IgD-negative memory B cell (primary cell): ENCODE results near the gene PTGS1. TPM values are rescaled to one million over a fixed set of nuclear protein-coding genes. Genes with fewer than 3 reads are reported as not detected.
"Not testable (repeated sequence)": the region's sequence is repeated elsewhere in the genome, so short reads cannot be mapped to it uniquely, and the experiment has no call there.

ENCODE experiments used
- H3K27ac Mint-ChIP-seq, 3 donors: one replicate each; pipeline ENCODE4 v1.8.0; 2020 to 2022; ENCODE audit warnings: mild to moderate bottlenecking in 3 of 3, mixed read lengths in 3 of 3, moderate library complexity in 1 of 3
- H3K27me3 Mint-ChIP-seq: one replicate; pipeline ENCODE4 v1.8.0; 2021; ENCODE audit warnings: mixed read lengths
- H3K36me3 Mint-ChIP-seq: one replicate; pipeline ENCODE4 v1.8.0; 2020; ENCODE audit warnings: mild to moderate bottlenecking, mixed read lengths
- H3K4me1 Mint-ChIP-seq, 3 donors: one replicate each; pipeline ENCODE4 v1.8.0; 2020 to 2022; ENCODE audit warnings: mixed read lengths in 3 of 3, mild to moderate bottlenecking in 1 of 3
- H3K4me3 Mint-ChIP-seq, 4 donors: one replicate each; pipeline ENCODE4 v1.8.0; 2020 to 2022; ENCODE audit warnings: mild to moderate bottlenecking in 4 of 4, mixed read lengths in 4 of 4, moderate library complexity in 3 of 4
- H3K9me3 Mint-ChIP-seq, 3 donors: one replicate each; pipeline ENCODE4 v1.8.0; 2020 to 2021; ENCODE audit warnings: mixed read lengths in 3 of 3, mild to moderate bottlenecking in 1 of 3
- polyA plus RNA-seq: library from polyadenylated mRNA; unstranded; fragments of 300-500 nt; fragmentation: Illumina TruSeq; gene quantifications from one replicate; pipeline ENCODE4 v1.2.3, GENCODE V29; 2021

Gene PTGS1
- polyA plus RNA-seq, 1 donor from 2014 or later, result 17.5 TPM

DNA sequence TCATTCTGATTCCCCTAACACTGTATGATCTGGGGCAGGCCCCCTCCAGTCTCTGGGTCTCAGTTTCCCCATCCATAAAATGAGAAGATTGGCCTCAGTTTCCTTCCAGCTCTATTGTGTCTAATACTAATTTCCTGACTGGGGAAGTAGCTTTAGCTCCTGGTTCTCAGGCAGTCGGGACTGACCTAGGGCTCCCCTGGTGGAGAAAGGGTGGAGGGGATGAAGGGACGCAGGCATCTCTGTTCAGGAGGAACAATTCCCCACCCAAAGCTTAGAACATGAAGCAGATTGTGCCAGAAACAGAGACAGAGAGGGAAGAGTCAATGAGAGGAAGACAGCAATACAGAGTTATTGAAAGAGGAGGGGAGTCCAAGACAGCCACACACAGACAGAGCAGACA is 14.2 kb upstream of the PTGS1 start:
- Mint-ChIP-seq H3K27me3 (peaks cover 3% of the 10 kb centered on the region), H3K9me3 (peaks cover 5 to 17% (median 11%) of the 10 kb centered on the region in 3 donors), H3K36me3 (peaks cover 2% of the 10 kb centered on the region), H3K4me1 (no peaks in the 10 kb centered on the region), H3K4me3 (peak overlapping the region in 1 of 4 donors; percentile 39), H3K27ac (no peak overlapping the region)

DNA sequence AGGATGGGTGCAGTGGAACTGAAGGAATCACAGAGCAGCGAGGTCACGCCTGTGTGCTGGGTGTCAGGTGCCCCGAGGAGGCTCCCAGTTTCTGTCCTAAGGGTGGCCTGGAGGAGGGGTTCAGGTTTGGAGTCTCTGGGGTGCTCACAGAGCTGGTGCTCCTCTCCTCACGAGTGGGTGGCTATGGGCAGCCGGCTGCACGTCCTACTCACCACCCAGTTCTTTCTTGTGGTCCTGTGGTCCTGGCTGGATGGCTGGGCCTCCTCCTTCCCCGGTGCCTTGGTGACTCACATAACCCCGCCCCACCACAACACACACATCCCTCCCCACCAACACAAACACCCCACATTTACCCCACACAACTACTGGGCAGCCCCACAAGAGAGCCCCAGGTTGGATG is 9.9 kb upstream of the PTGS1 start:
- Mint-ChIP-seq H3K36me3 (peaks cover under 1% of the 10 kb centered on the region), H3K4me3 (no peak overlapping the region), H3K27ac (no peak overlapping the region), H3K4me1 (no peaks in the 10 kb centered on the region), H3K9me3 (peaks cover 5 to 12% (median 6%) of the 10 kb centered on the region in 3 donors), H3K27me3 (no peaks in the 10 kb centered on the region)

DNA sequence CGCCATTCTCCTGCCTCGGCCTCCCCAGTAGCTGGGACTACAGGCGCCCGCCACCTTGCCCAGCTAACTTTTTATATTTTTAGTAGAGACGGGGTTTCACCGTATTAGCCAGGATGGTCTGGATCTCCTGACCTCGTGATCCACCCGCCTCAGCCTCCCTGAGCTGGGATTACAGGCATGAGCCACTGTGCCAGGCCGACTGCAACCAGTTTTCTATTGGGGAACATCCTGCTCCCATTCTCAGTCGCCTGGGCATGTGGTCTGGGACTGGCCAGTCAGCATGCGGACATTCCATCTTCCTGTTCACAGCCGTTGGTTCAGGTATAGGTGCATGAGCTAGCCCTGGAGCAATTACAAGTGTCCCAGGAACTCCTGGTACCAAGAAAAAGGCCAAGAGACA is 7.7 kb upstream of the PTGS1 start:
- H3K9me3 Mint-ChIP-seq, H3K27ac Mint-ChIP-seq, H3K27me3 Mint-ChIP-seq, H3K36me3 Mint-ChIP-seq, H3K4me1 Mint-ChIP-seq, H3K4me3 Mint-ChIP-seq: not testable (repeated sequence)

DNA sequence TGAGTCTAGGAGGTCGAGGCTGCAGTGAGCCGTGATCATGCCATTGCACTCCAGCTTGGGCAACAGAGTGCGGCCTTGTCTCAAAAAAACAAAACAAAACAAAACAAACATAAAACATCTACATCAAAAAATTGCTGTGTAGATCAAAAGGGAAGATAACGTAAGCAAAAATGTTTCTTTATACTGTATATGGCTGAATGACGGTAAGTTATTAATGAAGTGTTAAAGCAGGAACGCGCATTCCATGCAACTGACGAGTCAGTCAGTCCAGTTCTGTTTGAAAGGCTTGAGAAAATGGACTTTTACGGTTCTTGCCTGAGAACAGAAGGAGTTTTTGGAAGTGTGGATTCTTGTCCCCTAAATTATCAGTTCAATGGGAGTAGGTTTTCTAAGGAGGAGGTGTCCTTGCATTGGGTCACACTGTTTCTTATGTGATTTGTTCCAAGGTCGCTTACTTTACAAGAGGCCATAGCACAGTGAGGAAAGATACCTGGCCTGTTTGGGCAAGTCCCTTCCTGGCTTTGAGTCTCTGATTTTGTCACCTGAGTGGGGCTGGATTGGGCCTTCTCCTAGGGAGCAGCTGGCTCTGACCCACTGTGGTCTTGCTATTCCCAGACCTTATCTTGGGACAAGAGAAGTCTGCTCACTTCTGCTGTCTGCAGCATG is 6.6 kb upstream of the PTGS1 start:
- no peaks in the 10 kb centered on the region for H3K4me1 Mint-ChIP-seq
- no peaks in the 10 kb centered on the region for H3K27me3 Mint-ChIP-seq
- H3K4me3 Mint-ChIP-seq, result no peak overlapping the region
- no peak overlapping the region for H3K27ac Mint-ChIP-seq
- peaks cover 0 to under 1% (median 0%) of the 10 kb centered on the region in 3 donors for H3K9me3 Mint-ChIP-seq
- H3K36me3 Mint-ChIP-seq, result no peaks in the 10 kb centered on the region

DNA sequence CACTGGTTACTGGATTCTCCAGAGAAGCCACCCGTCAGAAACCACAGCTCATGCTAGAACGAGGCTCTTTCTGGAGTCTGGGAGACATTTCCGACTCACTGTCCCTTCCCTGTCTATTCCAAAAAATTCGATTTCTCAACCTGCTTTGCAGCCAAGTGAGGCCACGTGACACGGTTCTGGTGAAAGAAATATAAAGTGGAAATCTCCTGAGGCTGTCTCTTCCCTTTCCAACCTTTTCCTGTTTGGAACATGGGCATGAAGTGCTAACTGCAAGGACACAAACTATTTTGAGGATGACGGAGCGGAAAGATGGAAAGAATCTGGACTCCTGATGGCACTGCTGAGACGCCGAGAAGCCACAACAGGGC is 6.1 kb upstream of the PTGS1 start:
- no peak overlapping the region for H3K27ac Mint-ChIP-seq
- no peaks in the 10 kb centered on the region for H3K27me3 Mint-ChIP-seq
- H3K4me3 Mint-ChIP-seq, result no peak overlapping the region
- no peaks in the 10 kb centered on the region for H3K4me1 Mint-ChIP-seq
- no peaks in the 10 kb centered on the region for H3K9me3 Mint-ChIP-seq
- no peaks in the 10 kb centered on the region for H3K36me3 Mint-ChIP-seq

DNA sequence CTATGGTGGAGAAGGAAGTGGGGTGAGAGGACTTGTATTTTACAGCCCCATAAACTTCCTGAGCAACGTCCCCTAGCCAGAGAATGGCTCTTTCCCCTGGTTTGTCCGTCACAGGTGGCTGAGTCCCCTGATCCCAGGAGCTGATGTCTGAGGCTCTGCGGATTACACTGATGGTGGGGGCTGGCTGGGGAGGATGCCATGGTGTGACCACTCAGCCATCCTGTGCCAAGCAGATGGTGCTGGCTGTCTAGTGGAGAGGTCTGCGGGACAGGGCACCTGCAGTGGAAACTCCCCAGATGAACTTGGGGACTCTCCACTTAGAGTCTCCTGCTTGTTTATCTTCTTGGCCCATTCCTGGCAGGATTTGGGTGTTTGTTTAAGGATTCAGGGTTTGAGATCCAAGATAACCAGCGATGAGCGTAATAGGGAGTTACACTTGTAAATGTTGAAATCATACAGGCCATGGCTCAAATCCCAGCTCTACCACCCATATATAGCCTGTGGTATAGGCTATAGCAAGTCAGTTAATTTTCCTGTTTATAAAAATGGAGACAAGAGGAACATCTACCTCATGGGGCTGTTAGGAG is 4.7 kb upstream of the PTGS1 start:
- Mint-ChIP-seq H3K36me3 (no peaks in the 10 kb centered on the region), H3K27ac (no peak overlapping the region), H3K4me1 (peaks cover 6 to 10% (median 8%) of the 10 kb centered on the region in 3 donors), H3K4me3 (no peak overlapping the region), H3K27me3 (no peaks in the 10 kb centered on the region), H3K9me3 (no peaks in the 10 kb centered on the region)

DNA sequence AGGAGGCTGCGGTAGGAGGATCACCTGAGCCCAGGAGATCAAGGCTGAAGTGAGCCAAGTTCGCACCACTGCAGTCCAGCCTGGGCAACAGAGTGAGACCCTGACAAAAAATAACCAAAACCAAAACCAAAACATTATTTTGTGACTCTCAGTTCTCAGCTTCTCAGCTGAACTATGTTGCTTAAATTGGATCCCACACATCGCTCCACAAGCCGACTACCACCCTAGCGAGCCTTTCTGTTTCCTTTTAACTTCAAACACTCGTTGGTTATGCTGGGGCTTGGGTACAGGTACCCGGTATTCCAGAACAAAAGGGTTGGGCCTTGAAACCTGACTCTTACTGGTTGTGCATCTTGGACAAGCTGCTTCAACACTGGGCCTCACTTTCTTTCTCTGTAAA is 3.8 kb upstream of the PTGS1 start:
- no peaks in the 10 kb centered on the region for H3K36me3 Mint-ChIP-seq
- peaks cover 8 to 17% (median 15%) of the 10 kb centered on the region in 3 donors for H3K4me1 Mint-ChIP-seq
- H3K4me3 Mint-ChIP-seq, result peak overlapping the region in 1 of 4 donors; percentile 16
- no peak overlapping the region for H3K27ac Mint-ChIP-seq
- H3K27me3 Mint-ChIP-seq, result no peaks in the 10 kb centered on the region
- no peaks in the 10 kb centered on the region for H3K9me3 Mint-ChIP-seq

DNA sequence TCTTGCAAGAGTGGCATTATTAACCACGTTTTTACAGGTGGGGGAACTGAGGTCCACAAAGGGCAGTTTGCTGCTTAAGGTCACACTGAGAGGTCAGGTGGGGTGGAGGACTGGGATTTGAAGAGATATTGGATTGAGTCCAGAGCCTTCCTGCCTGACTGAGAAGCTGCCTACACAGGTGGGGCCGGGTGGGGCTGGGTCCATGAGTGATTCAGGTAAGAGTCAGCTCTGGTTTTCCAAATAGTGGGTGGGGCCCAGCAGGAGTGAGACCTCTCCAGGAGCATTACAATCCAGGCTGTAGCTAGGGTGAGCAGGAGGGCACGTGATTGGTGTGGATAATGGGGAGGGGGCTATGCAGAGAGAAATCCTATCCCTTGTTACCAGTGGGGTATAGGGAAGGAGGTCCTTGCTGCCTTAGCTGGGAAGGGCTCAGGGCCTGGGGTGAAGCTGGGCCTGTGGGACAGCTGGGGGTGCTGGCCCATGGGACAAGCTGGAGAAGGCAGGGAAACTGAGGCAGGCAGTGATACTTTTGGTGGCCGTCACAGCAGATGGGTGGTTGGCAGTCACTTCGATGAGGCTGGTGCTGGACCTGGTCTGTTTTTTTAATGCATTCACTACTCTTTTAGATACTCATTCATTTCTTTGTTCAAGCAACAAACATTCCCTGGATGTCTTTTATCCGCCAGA is 2.9 kb upstream of the PTGS1 start:
- Mint-ChIP-seq H3K27ac (peak overlapping the region in 1 of 3 donors; percentile 67), H3K36me3 (no peaks in the 10 kb centered on the region), H3K4me1 (peaks cover 11 to 20% (median 15%) of the 10 kb centered on the region in 3 donors), H3K9me3 (no peaks in the 10 kb centered on the region), H3K27me3 (no peaks in the 10 kb centered on the region), H3K4me3 (peak overlapping the region in 2 of 4 donors; percentile 16 to 69)

DNA sequence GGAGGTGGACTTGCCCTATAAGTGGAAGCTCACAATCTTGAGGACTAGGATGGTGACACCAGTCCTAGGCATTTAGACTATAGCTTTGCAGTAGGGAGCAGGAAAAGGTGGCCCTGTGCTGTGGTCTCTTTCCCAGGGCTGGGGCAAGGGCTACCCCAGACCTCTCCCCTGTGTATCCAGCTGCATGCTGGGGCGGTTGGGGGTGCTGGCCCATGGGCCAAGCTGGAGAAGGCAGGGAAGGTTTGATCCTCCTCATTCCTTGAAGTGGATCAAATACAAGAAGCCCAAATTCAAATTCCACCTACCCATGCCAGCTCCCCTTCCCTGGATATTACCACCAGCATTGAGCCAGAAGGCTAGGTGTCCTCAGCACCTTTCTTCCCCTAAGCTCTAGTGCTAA is 2.2 kb upstream of the PTGS1 start:
- Mint-ChIP-seq H3K4me3 (peak overlapping the region in 2 of 4 donors; percentile 16 to 69), H3K4me1 (peaks cover 11 to 24% (median 15%) of the 10 kb centered on the region in 3 donors), H3K9me3 (no peaks in the 10 kb centered on the region), H3K27me3 (no peaks in the 10 kb centered on the region), H3K36me3 (no peaks in the 10 kb centered on the region), H3K27ac (peak overlapping the region in 2 of 3 donors; percentile 15 to 67)

DNA sequence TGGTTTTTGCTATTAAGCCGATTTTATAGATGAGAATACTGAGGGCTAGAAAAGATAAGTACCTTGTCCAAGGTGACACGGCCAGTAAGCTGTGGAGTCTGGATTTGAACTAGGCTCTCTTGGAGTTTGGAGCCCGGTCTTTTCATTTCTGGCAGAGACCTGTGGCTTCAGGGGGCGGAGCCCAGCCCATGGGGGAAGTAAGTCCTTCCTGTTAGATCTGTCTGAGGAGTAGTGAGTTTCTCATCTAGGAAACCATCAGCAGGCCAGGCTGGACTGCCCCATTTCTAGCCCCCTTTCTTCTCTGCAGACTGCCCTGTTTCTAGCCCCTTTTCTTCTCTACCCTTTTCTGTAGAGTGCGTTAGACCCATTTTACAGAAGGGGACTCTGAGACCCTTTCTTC is 521 bp upstream of the PTGS1 start:
- Mint-ChIP-seq H3K4me1 (peaks cover 11 to 26% (median 16%) of the 10 kb centered on the region in 3 donors), H3K36me3 (no peaks in the 10 kb centered on the region), H3K4me3 (peak overlapping the region; percentile 82 to 95 (median 89)), H3K27me3 (no peaks in the 10 kb centered on the region), H3K9me3 (no peaks in the 10 kb centered on the region), H3K27ac (peak overlapping the region in 2 of 3 donors; percentile 80 to 93)

DNA sequence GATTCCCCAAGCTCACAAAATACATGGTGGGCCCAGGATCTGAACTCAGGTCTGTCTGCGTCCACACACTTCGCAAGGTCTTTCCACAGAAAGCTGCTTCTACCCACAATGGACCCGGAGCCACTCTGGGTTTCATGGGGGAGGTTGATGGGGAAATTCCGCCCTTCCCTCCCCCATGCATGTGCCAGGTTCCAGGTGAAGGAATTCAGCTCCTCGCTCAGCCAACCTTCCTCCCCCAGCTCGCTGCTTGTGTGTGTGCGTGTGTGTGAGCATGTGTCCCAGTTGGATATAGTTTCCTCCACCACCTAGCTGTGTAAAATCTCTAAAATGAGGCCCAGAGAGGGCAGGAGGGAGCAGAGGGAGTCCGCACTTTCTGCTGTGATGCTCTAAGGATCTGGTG is 1.0 kb downstream of the PTGS1 start:
- Mint-ChIP-seq H3K9me3 (no peaks in the 10 kb centered on the region), H3K4me3 (peak overlapping the region; percentile 35 to 95 (median 88)), H3K36me3 (no peaks in the 10 kb centered on the region), H3K27ac (peak overlapping the region in 1 of 3 donors; percentile 16), H3K27me3 (no peaks in the 10 kb centered on the region), H3K4me1 (peaks cover 15 to 36% (median 27%) of the 10 kb centered on the region in 3 donors)

DNA sequence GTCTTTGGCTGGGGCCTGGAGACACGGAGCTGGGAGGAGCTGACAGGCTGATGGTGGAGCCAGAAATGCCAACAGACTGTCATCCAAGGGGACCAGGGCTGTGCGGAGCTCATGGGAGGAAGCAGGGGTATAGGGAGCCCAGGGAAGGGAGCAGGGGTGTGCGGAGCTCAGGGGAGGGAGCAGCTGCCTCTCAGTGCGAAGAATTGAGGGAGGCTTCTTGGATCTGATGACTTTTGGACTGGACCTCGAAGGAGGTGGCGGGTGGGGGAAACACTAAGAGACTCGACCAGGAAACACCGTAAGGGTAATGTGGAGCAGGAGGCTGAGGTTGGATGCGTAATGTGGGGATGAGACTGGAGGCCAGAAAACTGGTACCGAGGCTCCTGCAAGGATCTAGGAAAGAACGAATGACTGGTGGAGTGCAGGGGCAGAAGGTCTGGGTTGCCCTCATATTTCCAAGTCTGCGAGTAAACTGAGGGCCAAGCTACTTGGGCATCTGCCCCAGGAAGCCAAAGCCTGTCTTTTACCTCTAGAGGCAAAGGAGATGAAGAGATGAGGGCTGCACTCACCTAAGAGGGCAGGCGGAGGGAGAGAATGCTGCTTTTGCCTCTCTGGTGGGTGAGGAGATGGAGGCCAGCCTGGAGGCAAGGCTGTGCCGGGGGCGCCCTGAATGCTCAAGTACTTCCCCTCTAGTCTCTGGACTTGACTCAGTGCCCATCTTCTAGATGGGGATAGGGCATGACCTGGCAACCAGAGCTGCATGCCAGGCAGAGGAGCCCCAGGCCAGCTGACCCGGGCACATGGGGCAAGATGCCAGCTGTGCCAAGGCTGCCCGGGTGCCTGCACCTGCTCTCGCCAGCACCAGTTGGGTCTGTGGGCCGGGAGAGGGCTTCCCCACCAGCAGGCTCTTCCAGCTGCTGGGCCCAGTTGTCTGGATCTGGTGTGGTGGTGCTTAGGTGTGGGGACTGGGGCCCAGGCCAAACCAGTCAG is 2.3 kb downstream of the PTGS1 start:
- H3K4me3 Mint-ChIP-seq, result peak overlapping the region in 2 of 4 donors; percentile 49 to 82

DNA sequence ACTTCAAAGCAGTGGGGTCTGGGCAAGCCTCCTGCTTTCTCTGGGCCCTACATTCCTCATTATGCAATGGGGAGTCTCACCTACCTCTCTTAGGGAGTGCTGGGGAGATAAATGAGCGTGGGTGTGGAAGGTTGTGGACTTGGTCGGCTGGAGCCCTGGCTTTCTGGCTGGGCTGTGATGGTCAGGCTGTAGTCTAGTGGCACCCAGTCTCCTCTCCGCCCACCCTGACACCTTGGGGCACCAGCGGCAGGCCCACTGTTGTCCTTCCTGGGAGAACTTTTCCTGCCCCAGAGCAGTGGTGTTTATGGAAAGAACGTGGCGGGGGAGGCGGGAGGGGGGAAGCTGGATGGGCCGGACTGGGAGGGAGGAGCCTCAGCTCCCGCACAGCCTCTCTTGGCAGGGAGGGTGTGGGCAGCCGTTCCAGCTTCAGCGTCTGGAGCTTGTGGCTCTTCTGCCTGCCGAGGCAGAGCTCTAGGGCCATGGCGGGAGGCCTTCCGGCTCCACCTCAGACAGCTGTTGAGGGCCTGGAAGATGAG is 4.1 kb downstream of the PTGS1 start:
- H3K4me1 Mint-ChIP-seq, result peaks cover 15 to 35% (median 25%) of the 10 kb centered on the region in 3 donors
- H3K9me3 Mint-ChIP-seq, result peaks cover 0 to 4% (median 0%) of the 10 kb centered on the region in 3 donors
- no peak overlapping the region for H3K27ac Mint-ChIP-seq
- no peaks in the 10 kb centered on the region for H3K27me3 Mint-ChIP-seq
- H3K36me3 Mint-ChIP-seq, result peaks cover 9% of the 10 kb centered on the region
- H3K4me3 Mint-ChIP-seq, result no peak overlapping the region

More for the DNA sequence above, 2.3 kb downstream of the PTGS1 start:
- Mint-ChIP-seq H3K36me3 (peaks cover 1% of the 10 kb centered on the region), H3K27ac (peak overlapping the region in 1 of 3 donors; percentile 5), H3K9me3 (no peaks in the 10 kb centered on the region), H3K27me3 (no peaks in the 10 kb centered on the region), H3K4me1 (peaks cover 15 to 36% (median 27%) of the 10 kb centered on the region in 3 donors)

DNA sequence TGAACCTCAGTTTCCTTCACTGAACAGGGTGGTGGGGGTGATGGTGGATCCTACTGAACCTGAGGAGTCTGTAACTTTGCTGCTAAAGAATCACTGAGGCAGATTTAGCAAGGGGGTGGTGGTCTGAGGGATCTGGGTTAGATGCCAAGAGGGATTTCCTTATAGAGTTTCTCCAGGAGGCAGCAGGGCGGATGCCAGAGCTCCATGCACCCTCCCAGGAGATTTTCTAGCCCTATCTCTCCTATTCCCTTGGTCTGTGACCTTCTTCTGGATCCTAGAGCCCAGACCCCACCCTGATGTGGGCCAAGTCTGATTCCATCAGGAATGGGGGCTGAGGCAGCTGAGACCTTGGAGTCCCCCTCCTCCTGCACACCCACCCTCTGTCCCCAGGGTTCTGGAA is 6.0 kb downstream of the PTGS1 start:
- Mint-ChIP-seq H3K4me3 (no peak overlapping the region), H3K36me3 (peaks cover 12% of the 10 kb centered on the region), H3K27ac (no peak overlapping the region), H3K4me1 (peaks cover 7 to 22% (median 12%) of the 10 kb centered on the region in 3 donors), H3K27me3 (no peaks in the 10 kb centered on the region), H3K9me3 (peaks cover 0 to 4% (median 0%) of the 10 kb centered on the region in 3 donors)
